ENCODE measurements around the gene CYP46A1. TPM values are rescaled to one million over a fixed set of nuclear protein-coding genes. Genes with fewer than 3 reads are reported as not detected.

Gene CYP46A1
- total RNA-seq, 2 donors from 2014 or later, result 0.11 TPM; not detected in 1

DNA sequence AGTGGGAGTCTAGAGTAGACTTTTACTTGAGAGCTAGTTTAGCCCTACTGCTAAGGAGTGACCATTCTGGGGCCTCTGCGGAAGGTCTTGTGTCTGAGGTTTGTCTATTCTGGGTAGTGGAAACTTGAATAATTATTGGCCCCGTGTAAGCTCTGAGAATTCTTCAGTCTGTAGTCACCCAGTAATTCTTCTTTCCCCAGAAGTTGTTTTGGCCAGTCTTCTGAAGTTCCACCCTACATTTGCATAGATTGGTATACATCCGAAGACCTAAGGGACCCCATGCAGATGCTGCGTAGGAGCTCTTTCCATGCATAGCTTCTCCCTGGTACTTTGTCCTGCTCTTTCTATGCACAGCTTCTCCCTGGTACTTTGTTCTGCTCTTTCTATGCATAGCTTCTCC, 12.8 kb downstream of the CYP46A1 start:
- Mint-ChIP-seq H3K9me3 (no peaks in the 10 kb centered on the region), H3K4me3 (no peak overlapping the region), H3K4me1 (ENCODE audit: low read depth in 2 of 2) (peaks cover 0 to 5% of the 10 kb centered on the region in 2 donors), H3K27ac (no peak overlapping the region), H3K27me3 (peaks cover 22 to 35% of the 10 kb centered on the region in 2 donors), H3K36me3 (no peaks in the 10 kb centered on the region)
- ATAC-seq (no peak), DNase-seq (ENCODE audit: low spot score) (no peak)

DNA sequence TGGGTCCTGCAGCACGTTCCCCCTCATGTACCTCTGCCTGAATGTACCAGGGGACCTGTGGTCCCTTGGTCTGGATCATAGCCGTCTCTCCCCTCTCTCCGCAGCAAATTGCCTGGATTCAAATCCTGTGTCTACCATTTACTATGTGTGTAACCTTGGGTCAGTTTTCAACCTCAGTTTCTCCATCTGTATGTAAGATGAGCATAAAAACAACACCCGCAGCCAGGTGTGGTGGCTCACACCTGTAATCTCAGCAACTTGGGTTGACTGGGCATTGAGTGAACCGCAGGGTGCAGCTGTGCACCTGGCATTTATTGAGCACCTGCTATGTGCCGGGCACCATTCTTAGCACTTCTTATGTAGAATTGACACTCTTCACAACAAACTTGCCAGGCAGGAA, 14.1 kb downstream of the CYP46A1 start:
- DNase-seq (ENCODE audit: low spot score) (no peak), ATAC-seq (no peak)
- H3K27ac Mint-ChIP-seq, result no peak overlapping the region
- peaks cover 27 to 37% of the 10 kb centered on the region in 2 donors for H3K27me3 Mint-ChIP-seq
- H3K9me3 Mint-ChIP-seq, result peaks cover 5% of the 10 kb centered on the region
- no peak overlapping the region for H3K4me3 Mint-ChIP-seq
- peaks cover 6% of the 10 kb centered on the region for H3K36me3 Mint-ChIP-seq
- peaks cover 0 to 5% of the 10 kb centered on the region in 2 donors for H3K4me1 Mint-ChIP-seq (ENCODE audit: low read depth in 2 of 2)

DNA sequence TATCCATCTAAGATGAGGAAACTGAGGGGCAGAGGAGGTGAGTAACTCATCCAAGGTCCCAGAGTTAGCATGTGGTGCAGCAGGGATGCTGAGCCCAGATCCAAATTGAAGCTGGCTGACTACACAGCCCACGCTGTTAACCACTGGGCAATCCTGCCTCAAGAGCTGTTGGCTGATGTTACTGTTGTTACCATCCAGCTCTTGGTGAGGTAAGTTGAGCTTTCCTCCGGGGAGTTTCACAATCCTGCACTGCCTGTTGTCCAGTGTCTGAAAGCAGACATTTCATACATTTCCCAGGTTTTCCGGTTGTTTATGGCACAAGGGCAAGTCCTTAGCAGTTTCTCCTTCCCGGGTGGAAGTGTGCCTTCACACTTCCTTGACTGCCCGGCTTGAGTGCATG, 14.5 kb downstream of the CYP46A1 start:
- DNase-seq (ENCODE audit: low spot score) (no peak), ATAC-seq (no peak)
- Mint-ChIP-seq H3K4me3 (no peak overlapping the region), H3K4me1 (ENCODE audit: low read depth in 2 of 2) (peaks cover 0 to 5% of the 10 kb centered on the region in 2 donors), H3K27me3 (peaks cover 31 to 41% of the 10 kb centered on the region in 2 donors), H3K36me3 (peaks cover 10% of the 10 kb centered on the region), H3K27ac (no peak overlapping the region), H3K9me3 (peaks cover 9% of the 10 kb centered on the region)

GRCh38 chr14:99699085-99699760, 15.1 kb downstream of the CYP46A1 start:
- H3K27ac Mint-ChIP-seq, result no peak overlapping the region
- no peak for DNase-seq (ENCODE audit: low spot score)
- peaks cover 0 to 5% of the 10 kb centered on the region in 2 donors for H3K4me1 Mint-ChIP-seq (ENCODE audit: low read depth in 2 of 2)
- H3K4me3 Mint-ChIP-seq, result no peak overlapping the region
- peaks cover 9% of the 10 kb centered on the region for H3K9me3 Mint-ChIP-seq
- H3K27me3 Mint-ChIP-seq, result peaks cover 27 to 38% of the 10 kb centered on the region in 2 donors
- peaks cover 12% of the 10 kb centered on the region for H3K36me3 Mint-ChIP-seq
- ATAC-seq, result no peak

DNA sequence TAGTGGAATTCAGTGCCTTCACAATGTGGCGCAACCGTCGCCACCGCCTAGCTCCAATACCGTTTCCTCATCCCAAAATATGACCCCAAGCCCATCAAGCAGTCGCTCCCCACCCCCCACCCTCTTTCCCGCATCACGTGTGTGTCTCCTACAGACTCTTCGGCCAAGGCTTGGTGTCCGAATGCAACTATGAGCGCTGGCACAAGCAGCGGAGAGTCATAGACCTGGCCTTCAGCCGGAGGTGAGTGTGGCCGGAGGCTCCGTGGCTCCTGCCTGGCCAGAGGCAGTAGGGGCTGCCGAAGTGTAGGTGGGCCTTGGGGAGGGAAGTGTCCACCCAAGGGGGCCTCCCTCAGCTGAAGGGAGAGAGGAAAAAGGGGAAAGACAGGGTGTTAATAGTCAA, 15.8 kb downstream of the CYP46A1 start:
- H3K4me3 Mint-ChIP-seq, result no peak overlapping the region
- peaks cover 30 to 32% of the 10 kb centered on the region in 2 donors for H3K27me3 Mint-ChIP-seq
- no peak for DNase-seq (ENCODE audit: low spot score)
- no peak for ATAC-seq
- H3K27ac Mint-ChIP-seq, result no peak overlapping the region
- H3K4me1 Mint-ChIP-seq (ENCODE audit: low read depth in 2 of 2), result peaks cover 0 to 5% of the 10 kb centered on the region in 2 donors
- H3K9me3 Mint-ChIP-seq, result peaks cover 13% of the 10 kb centered on the region
- peaks cover 12% of the 10 kb centered on the region for H3K36me3 Mint-ChIP-seq

- peaks cover 12% of the 10 kb centered on the region for H3K36me3 Mint-ChIP-seq
- ATAC-seq, result no peak
- DNase-seq (ENCODE audit: low spot score), result no peak
- no peak overlapping the region for H3K27ac Mint-ChIP-seq
- H3K27me3 Mint-ChIP-seq, result peaks cover 27 to 30% of the 10 kb centered on the region in 2 donors
- peaks cover 0 to 5% of the 10 kb centered on the region in 2 donors for H3K4me1 Mint-ChIP-seq (ENCODE audit: low read depth in 2 of 2)
- peaks cover 13% of the 10 kb centered on the region for H3K9me3 Mint-ChIP-seq
- no peak overlapping the region for H3K4me3 Mint-ChIP-seq
Measured at GRCh38 chr14:99700379-99700778, 16.3 kb downstream of the CYP46A1 start.

GRCh38 chr14:99701260-99701659, 17.2 kb downstream of the CYP46A1 start:
- H3K9me3 Mint-ChIP-seq, result peaks cover 13% of the 10 kb centered on the region
- peaks cover 12% of the 10 kb centered on the region for H3K36me3 Mint-ChIP-seq
- H3K27ac Mint-ChIP-seq, result no peak overlapping the region
- peaks cover 0 to 5% of the 10 kb centered on the region in 2 donors for H3K4me1 Mint-ChIP-seq (ENCODE audit: low read depth in 2 of 2)
- no peak overlapping the region for H3K4me3 Mint-ChIP-seq
- ATAC-seq (no peak), DNase-seq (ENCODE audit: low spot score) (no peak)
- peaks cover 27 to 29% of the 10 kb centered on the region in 2 donors for H3K27me3 Mint-ChIP-seq

GRCh38 chr14:99702115-99702514, 18.0 kb downstream of the CYP46A1 start:
- H3K4me3 Mint-ChIP-seq, result no peak overlapping the region
- H3K27me3 Mint-ChIP-seq, result peaks cover 21 to 28% of the 10 kb centered on the region in 2 donors
- peaks cover 12% of the 10 kb centered on the region for H3K36me3 Mint-ChIP-seq
- no peak for ATAC-seq
- no peak for DNase-seq (ENCODE audit: low spot score)
- H3K9me3 Mint-ChIP-seq, result peaks cover 13% of the 10 kb centered on the region
- H3K4me1 Mint-ChIP-seq (ENCODE audit: low read depth in 2 of 2), result peaks cover 0 to 5% of the 10 kb centered on the region in 2 donors
- no peak overlapping the region for H3K27ac Mint-ChIP-seq

DNA sequence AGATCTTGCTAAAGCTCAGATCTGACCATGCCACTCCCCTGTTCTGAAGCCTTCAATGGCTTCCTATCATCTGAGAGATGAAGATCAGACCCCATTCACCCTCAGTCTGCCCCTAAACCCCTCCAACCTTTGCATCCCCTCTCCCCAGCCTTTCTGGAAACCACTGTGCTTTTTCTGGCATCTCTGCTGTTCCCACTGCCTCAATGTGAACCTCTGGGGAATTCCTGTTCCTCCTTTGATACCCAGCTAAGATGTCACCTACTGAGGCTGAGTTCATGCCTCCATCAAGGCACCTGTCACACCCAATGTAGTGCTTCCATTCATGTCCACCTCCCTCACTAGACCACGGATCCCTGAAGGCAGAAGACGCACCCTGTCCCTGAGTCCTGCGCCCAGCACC, 19.3 kb downstream of the CYP46A1 start:
- no peak for ATAC-seq

GRCh38 chr14:99704037-99704436, 19.9 kb downstream of the CYP46A1 start:
- no peak for ATAC-seq
- no peak for DNase-seq (ENCODE audit: low spot score)
- Mint-ChIP-seq H3K27ac (no peak overlapping the region), H3K27me3 (peaks cover 11 to 22% of the 10 kb centered on the region in 2 donors), H3K9me3 (peaks cover 13% of the 10 kb centered on the region), H3K4me1 (ENCODE audit: low read depth in 2 of 2) (peaks cover 0 to 4% of the 10 kb centered on the region in 2 donors), H3K36me3 (peaks cover 12% of the 10 kb centered on the region), H3K4me3 (no peak overlapping the region)

More for the DNA sequence above, 19.3 kb downstream of the CYP46A1 start:
- Mint-ChIP-seq H3K27ac (no peak overlapping the region), H3K36me3 (peaks cover 12% of the 10 kb centered on the region), H3K27me3 (peaks cover 12 to 22% of the 10 kb centered on the region in 2 donors), H3K4me3 (no peak overlapping the region), H3K4me1 (ENCODE audit: low read depth in 2 of 2) (peaks cover 0 to 5% of the 10 kb centered on the region in 2 donors), H3K9me3 (peaks cover 13% of the 10 kb centered on the region)
- DNase-seq (ENCODE audit: low spot score), result no peak

GRCh38 chr14:99706107-99706900, 22.2 kb downstream of the CYP46A1 start:
- H3K4me3 Mint-ChIP-seq, result no peak overlapping the region
- H3K4me1 Mint-ChIP-seq (ENCODE audit: low read depth in 2 of 2), result no peaks in the 10 kb centered on the region
- H3K9me3 Mint-ChIP-seq, result peaks cover 13% of the 10 kb centered on the region
- H3K27me3 Mint-ChIP-seq, result peaks cover 11 to 17% of the 10 kb centered on the region in 2 donors
- DNase-seq (ENCODE audit: low spot score) (no peak), ATAC-seq (no peak)
- peaks cover 12% of the 10 kb centered on the region for H3K36me3 Mint-ChIP-seq
- H3K27ac Mint-ChIP-seq, result no peak overlapping the region

- H3K4me1 Mint-ChIP-seq (ENCODE audit: low read depth in 2 of 2), result no peaks in the 10 kb centered on the region
- peaks cover 15% of the 10 kb centered on the region for H3K36me3 Mint-ChIP-seq
- no peak for DNase-seq (ENCODE audit: low spot score)
- ATAC-seq, result no peak
- peaks cover 11 to 17% of the 10 kb centered on the region in 2 donors for H3K27me3 Mint-ChIP-seq
- H3K27ac Mint-ChIP-seq, result no peak overlapping the region
- no peak overlapping the region for H3K4me3 Mint-ChIP-seq
- peaks cover 13% of the 10 kb centered on the region for H3K9me3 Mint-ChIP-seq
Measured at GRCh38 chr14:99707420-99707819, 23.3 kb downstream of the CYP46A1 start.

DNA sequence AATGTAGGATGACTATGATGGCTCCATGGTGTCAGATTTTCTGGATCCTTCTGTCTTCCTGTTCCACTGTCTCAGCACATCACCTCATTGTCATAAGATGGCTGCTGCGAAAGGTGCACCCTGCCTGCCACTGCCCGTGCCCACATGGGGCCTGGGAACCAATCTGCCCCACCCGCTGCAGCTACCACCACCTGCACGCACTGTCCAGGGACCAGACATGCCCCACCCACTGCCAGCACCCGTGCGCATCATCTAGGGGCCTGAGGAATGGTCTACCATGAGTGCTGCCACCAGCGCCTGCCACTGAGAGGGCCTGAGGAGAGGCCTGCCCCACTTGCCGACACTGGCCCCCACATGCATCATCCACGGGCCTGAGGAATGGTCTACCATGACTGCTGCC, 23.8 kb downstream of the CYP46A1 start:
- ATAC-seq (no peak), DNase-seq (ENCODE audit: low spot score) (no peak)
- Mint-ChIP-seq H3K36me3 (peaks cover 15% of the 10 kb centered on the region), H3K27me3 (peaks cover 9 to 15% of the 10 kb centered on the region in 2 donors), H3K4me3 (no peak overlapping the region), H3K9me3 (peaks cover 12% of the 10 kb centered on the region), H3K4me1 (ENCODE audit: low read depth in 2 of 2) (no peaks in the 10 kb centered on the region), H3K27ac (no peak overlapping the region)

- H3K9me3 Mint-ChIP-seq, result peaks cover 6% of the 10 kb centered on the region
- DNase-seq (ENCODE audit: low spot score) (no peak), ATAC-seq (peak in 1 of 2 donors; percentile 17)
- H3K4me3 Mint-ChIP-seq, result no peak overlapping the region
- no peak overlapping the region for H3K27ac Mint-ChIP-seq
- H3K36me3 Mint-ChIP-seq, result peaks cover 10% of the 10 kb centered on the region
- no peaks in the 10 kb centered on the region for H3K4me1 Mint-ChIP-seq (ENCODE audit: low read depth in 2 of 2)
- H3K27me3 Mint-ChIP-seq, result peaks cover 4 to 10% of the 10 kb centered on the region in 2 donors
Measured at GRCh38 chr14:99708449-99708848, 24.4 kb downstream of the CYP46A1 start.

Data from natural killer cell treated with Interleukin-12 subunit alpha and Interleukin-12 subunit beta and Interleukin-15 and Interleukin-18, amount 100 ng/mL, for 72 hours (primary cell).